T-helper 17 cell (primary cell): ENCODE measurements around the gene FOXO3. TPM values are rescaled to one million over a fixed set of nuclear protein-coding genes. Genes with fewer than 3 reads are reported as not detected.

Source experiments
- ATAC-seq: fragments of 150-1000 bp; cut with Tn5 transposase; 2 replicates; pipeline ENCODE4 v1.10.0; 2021; ENCODE audit warnings: mild to moderate bottlenecking, moderate library complexity
- DNase-seq, 3 donors: peaks; one replicate each; pipeline versions ENCODE4 v3.0.0 to v3.0.0-alpha.2; 2020 to 2021
- H3K9me3 ChIP-seq: one replicate; pipeline ENCODE4 v1.7.0; 2013; ENCODE audit warnings: low read length, mild to moderate bottlenecking; ENCODE audit not compliant: control insufficient read depth, poor library complexity, severe bottlenecking
- H3K27ac Mint-ChIP-seq: one replicate; pipeline ENCODE4 v1.8.0; 2022; ENCODE audit warnings: mild to moderate bottlenecking, moderate library complexity, mixed read lengths
- H3K27me3 Mint-ChIP-seq: one replicate; pipeline ENCODE4 v1.8.0; 2022; ENCODE audit warnings: mixed read lengths
- H3K36me3 Mint-ChIP-seq: one replicate; pipeline ENCODE4 v1.8.0; 2022; ENCODE audit warnings: low read depth, mixed read lengths
- H3K4me1 Mint-ChIP-seq: one replicate; pipeline ENCODE4 v1.8.0; 2022; ENCODE audit warnings: mild to moderate bottlenecking, mixed read lengths
- H3K4me3 Mint-ChIP-seq: one replicate; pipeline ENCODE4 v1.8.0; 2022; ENCODE audit warnings: mild to moderate bottlenecking, moderate library complexity, mixed read lengths
- total RNA-seq, 4 donors: library from RNA in 2 of 4; stranded (reverse) in 2 of 4; gene quantifications; one replicate each; pipeline ENCODE4 v1.2.3 and lab custom pipeline; 2022 to 2026

FOXO3 gene
- total RNA-seq, 2 donors from 2014 or later: 22.6 to 34.1 TPM

- Mint-ChIP-seq H3K27ac (peak overlapping the region; percentile 29), H3K4me3 (no peak overlapping the region), H3K36me3 (peaks cover 4% of the 10 kb centered on the region), H3K4me1 (peaks cover 10% of the 10 kb centered on the region), H3K27me3 (no peaks in the 10 kb centered on the region)
- H3K9me3 ChIP-seq: no peaks in the 10 kb centered on the region
- no peak for DNase-seq
- ATAC-seq: no peak
Observed at GRCh38 chr6:108689272-108690161, 128.8 kb downstream of the FOXO3 start.

GRCh38 chr6:108690326-108691049, 129.8 kb downstream of the FOXO3 start:
- ATAC-seq: no peak
- H3K27ac Mint-ChIP-seq: no peak overlapping the region

GRCh38 chr6:108693430-108694154, 132.9 kb downstream of the FOXO3 start:
- no peak overlapping the region for H3K4me3 Mint-ChIP-seq
- H3K9me3 ChIP-seq: no peaks in the 10 kb centered on the region
- DNase-seq: no peak
- H3K27ac Mint-ChIP-seq: peak overlapping the region; percentile 32
- H3K36me3 Mint-ChIP-seq: no peaks in the 10 kb centered on the region
- H3K27me3 Mint-ChIP-seq: no peaks in the 10 kb centered on the region
- ATAC-seq: no peak
- peaks cover 6% of the 10 kb centered on the region for H3K4me1 Mint-ChIP-seq

More at GRCh38 chr6:108690326-108691049, 129.8 kb downstream of the FOXO3 start:
- peaks cover 6% of the 10 kb centered on the region for H3K4me1 Mint-ChIP-seq
- peaks cover 4% of the 10 kb centered on the region for H3K36me3 Mint-ChIP-seq
- H3K27me3 Mint-ChIP-seq: no peaks in the 10 kb centered on the region
- no peak overlapping the region for H3K4me3 Mint-ChIP-seq
- DNase-seq: no peak
- H3K9me3 ChIP-seq: no peaks in the 10 kb centered on the region

- H3K4me3 Mint-ChIP-seq: no peak overlapping the region
- ATAC-seq (no peak), DNase-seq (no peak)
- no peak overlapping the region for H3K27ac Mint-ChIP-seq
- H3K4me1 Mint-ChIP-seq: peaks cover 6% of the 10 kb centered on the region
- no peaks in the 10 kb centered on the region for H3K36me3 Mint-ChIP-seq
- no peaks in the 10 kb centered on the region for H3K9me3 ChIP-seq
- H3K27me3 Mint-ChIP-seq: no peaks in the 10 kb centered on the region
Observed at GRCh38 chr6:108694816-108695215, 134.1 kb downstream of the FOXO3 start.

GRCh38 chr6:108697561-108698161, 136.9 kb downstream of the FOXO3 start:
- Mint-ChIP-seq H3K27ac (no peak overlapping the region), H3K4me1 (no peaks in the 10 kb centered on the region)

GRCh38 chr6:108698593-108699289, 138.0 kb downstream of the FOXO3 start:
- Mint-ChIP-seq H3K36me3 (no peaks in the 10 kb centered on the region), H3K27ac (no peak overlapping the region), H3K4me1 (no peaks in the 10 kb centered on the region), H3K27me3 (no peaks in the 10 kb centered on the region), H3K4me3 (no peak overlapping the region)
- no peak for DNase-seq
- ATAC-seq: no peak
- peaks cover 7% of the 10 kb centered on the region for H3K9me3 ChIP-seq

More at GRCh38 chr6:108697561-108698161, 136.9 kb downstream of the FOXO3 start:
- H3K9me3 ChIP-seq: peaks cover 7% of the 10 kb centered on the region
- no peaks in the 10 kb centered on the region for H3K27me3 Mint-ChIP-seq
- DNase-seq: no peak
- no peak for ATAC-seq
- no peak overlapping the region for H3K4me3 Mint-ChIP-seq
- no peaks in the 10 kb centered on the region for H3K36me3 Mint-ChIP-seq

- no peak overlapping the region for H3K4me3 Mint-ChIP-seq
- no peaks in the 10 kb centered on the region for H3K36me3 Mint-ChIP-seq
- ATAC-seq (no peak), DNase-seq (no peak)
- no peak overlapping the region for H3K27ac Mint-ChIP-seq
- H3K27me3 Mint-ChIP-seq: no peaks in the 10 kb centered on the region
- H3K4me1 Mint-ChIP-seq: no peaks in the 10 kb centered on the region
- peaks cover 7% of the 10 kb centered on the region for H3K9me3 ChIP-seq
Observed at GRCh38 chr6:108699290-108700041, 138.7 kb downstream of the FOXO3 start.

- DNase-seq: no peak
- peaks cover 7% of the 10 kb centered on the region for H3K9me3 ChIP-seq
- no peak overlapping the region for H3K27ac Mint-ChIP-seq
Observed at GRCh38 chr6:108702106-108702851, 141.6 kb downstream of the FOXO3 start.

GRCh38 chr6:108706649-108707048, 145.9 kb downstream of the FOXO3 start:
- H3K27ac Mint-ChIP-seq: no peak overlapping the region
- no peaks in the 10 kb centered on the region for H3K27me3 Mint-ChIP-seq
- H3K4me3 Mint-ChIP-seq: no peak overlapping the region
- no peaks in the 10 kb centered on the region for H3K36me3 Mint-ChIP-seq
- peaks cover 4% of the 10 kb centered on the region for H3K9me3 ChIP-seq
- DNase-seq (no peak), ATAC-seq (no peak)
- H3K4me1 Mint-ChIP-seq: no peaks in the 10 kb centered on the region

More at GRCh38 chr6:108702106-108702851, 141.6 kb downstream of the FOXO3 start:
- Mint-ChIP-seq H3K4me1 (no peaks in the 10 kb centered on the region), H3K27me3 (no peaks in the 10 kb centered on the region), H3K4me3 (no peak overlapping the region), H3K36me3 (no peaks in the 10 kb centered on the region)
- ATAC-seq: no peak

- no peak for DNase-seq
- Mint-ChIP-seq H3K27me3 (no peaks in the 10 kb centered on the region), H3K4me3 (no peak overlapping the region), H3K4me1 (no peaks in the 10 kb centered on the region), H3K27ac (no peak overlapping the region), H3K36me3 (no peaks in the 10 kb centered on the region)
- no peaks in the 10 kb centered on the region for H3K9me3 ChIP-seq
- ATAC-seq: no peak
Observed at GRCh38 chr6:108707328-108707976, 146.7 kb downstream of the FOXO3 start.

- DNase-seq (no peak), ATAC-seq (no peak)
- H3K27me3 Mint-ChIP-seq: peaks cover under 1% of the 10 kb centered on the region
- H3K9me3 ChIP-seq: no peaks in the 10 kb centered on the region
- H3K4me1 Mint-ChIP-seq: peaks cover 6% of the 10 kb centered on the region
- no peaks in the 10 kb centered on the region for H3K36me3 Mint-ChIP-seq
- H3K4me3 Mint-ChIP-seq: no peak overlapping the region
- no peak overlapping the region for H3K27ac Mint-ChIP-seq
Observed at GRCh38 chr6:108710030-108710429, 149.3 kb downstream of the FOXO3 start.
